Endothelial cell of umbilical vein (primary cell): ENCODE data around the gene HMCN1.

ENCODE experiments used
- CTCF ChIP-seq, 2 donors: IDR thresholded peaks; 1 replicate in 1 of 2; 2 replicates in 1 of 2; pipeline ENCODE4 v1.5.1; 2011; ENCODE audit warnings: low read length in 2 of 2, mild to moderate bottlenecking in 2 of 2, moderate library complexity in 2 of 2, control low read depth in 1 of 2, inconsistent platforms in 1 of 2, low read depth in 1 of 2; ENCODE audit not compliant: insufficient read depth in 1 of 2; ENCODE audit errors: extremely low read depth in 1 of 2
- GATA2 ChIP-seq: IDR thresholded peaks from 2 replicates; pipeline ENCODE4 v1.7.0; 2011; ENCODE audit warnings: low read depth, mild to moderate bottlenecking, moderate library complexity, mixed read lengths, low read length; ENCODE audit not compliant: insufficient read length, insufficient read depth
- POLR2A ChIP-seq: IDR thresholded peaks from 2 replicates; pipeline ENCODE4 v1.6.1; 2012; ENCODE audit warnings: low read depth, mild to moderate bottlenecking, control low read depth, low read length
- POLR2AphosphoS5 ChIP-seq: IDR thresholded peaks from 2 replicates; pipeline ENCODE4 v1.6.1; 2012; ENCODE audit warnings: low read depth, mild to moderate bottlenecking, control low read depth, low read length, moderate library complexity; ENCODE audit not compliant: insufficient read depth

GRCh38 chr1:185980891-185981290 lies 246.7 kb downstream of the HMCN1 start:
- TF ChIP-seq POLR2AphosphoS5 (no peak), CTCF (IDR thresholded peaks at IDR 0.05; ENCODE audit: extremely low read depth in 1 of 2, insufficient read depth in 1 of 2, low read depth in 1 of 2, low read length in 2 of 2) (no peak), GATA2 (no peak), POLR2A (no peak)
